T-cell (primary cell): Measurements from ENCODE around the gene CYP27B1. TPM values are rescaled to one million over a fixed set of nuclear protein-coding genes. Genes with fewer than 3 reads are reported as not detected.

Source experiments
- ATAC-seq, 4 experiments: fragments of 200-7000 bp in 3 of 4; fragments of 150-1000 bp in 1 of 4; cut with Tn5 transposase; replicated peaks in 1 of 4; 1 replicate in 3 of 4; 2 replicates in 1 of 4; pipeline ENCODE4 v1.10.0; 2021; ENCODE audit warnings: moderate library complexity in 3 of 4, mild to moderate bottlenecking in 2 of 4, moderate number of reproducible peaks in 1 of 4
- CTCF ChIA-PET, 2 donors: fragments of 300-600 bp; sonication (Branson Sonifier 250); formaldehyde crosslinking; loops; one replicate each; lab custom pipeline; 2022; ENCODE audit warnings: antibody characterized with exemption in 2 of 2; lab: Charles Lee
- POLR2A ChIA-PET, 2 donors: fragments of 300-600 bp; sonication (Branson Sonifier 250); formaldehyde crosslinking; loops; one replicate each; lab custom pipeline; 2022; ENCODE audit warnings: antibody characterized with exemption in 2 of 2; lab: Charles Lee
- DNase-seq, 35 experiments: peaks; one replicate each; pipeline versions ENCODE4 v3.0.0 to v3.0.0-alpha.2; 2013 to 2023
- H3K27ac ChIP-seq: one replicate; pipeline ENCODE4 v1.5.1; 2013; ENCODE audit warnings: low read length
- H3K27me3 ChIP-seq, 2 experiments: replicated peaks in 1 of 2; 1 replicate in 1 of 2; 2 replicates in 1 of 2; pipeline versions ENCODE4 v1.6.1 to v1.7.0; 2013; ENCODE audit warnings: low read length in 1 of 2, mixed read lengths in 1 of 2; ENCODE audit not compliant: control insufficient read depth in 2 of 2, insufficient read depth in 2 of 2; ENCODE audit errors: extremely low read depth in 1 of 2
- H3K36me3 ChIP-seq, 2 donors: 1 replicate in 1 of 2; 2 replicates in 1 of 2; pipeline versions ENCODE4 v1.6.1 to v1.7.0; 2013; ENCODE audit warnings: low read length in 1 of 2; ENCODE audit not compliant: control insufficient read depth in 2 of 2, insufficient read depth in 1 of 2; ENCODE audit errors: extremely low read depth in 1 of 2
- H3K4me1 ChIP-seq, 2 experiments: 1 replicate in 1 of 2; 2 replicates in 1 of 2; pipeline versions ENCODE4 v1.6.1 to v1.7.0; 2013; ENCODE audit warnings: low read length in 2 of 2, mixed read lengths in 1 of 2; ENCODE audit not compliant: insufficient read depth in 2 of 2, control insufficient read depth in 1 of 2; ENCODE audit errors: extremely low read depth in 1 of 2
- H3K4me3 ChIP-seq, 2 donors: 1 replicate in 1 of 2; 2 replicates in 1 of 2; pipeline versions ENCODE4 v1.5.1 to v1.7.0; 2013; ENCODE audit warnings: mild to moderate bottlenecking in 2 of 2, low read length in 1 of 2, moderate library complexity in 1 of 2; ENCODE audit not compliant: control insufficient read depth in 1 of 2; ENCODE audit errors: extremely low read depth in 1 of 2
- H3K9me3 ChIP-seq: 2 replicates; pipeline ENCODE4 v1.7.0; 2013
- H3K27ac Mint-ChIP-seq, 2 donors: one replicate each; pipeline ENCODE4 v1.8.0; 2020 to 2021; ENCODE audit warnings: mild to moderate bottlenecking in 2 of 2, mixed read lengths in 2 of 2
- H3K27me3 Mint-ChIP-seq, 2 donors: one replicate each; pipeline ENCODE4 v1.8.0; 2021 to 2022; ENCODE audit warnings: mixed read lengths in 2 of 2
- H3K36me3 Mint-ChIP-seq: one replicate; pipeline ENCODE4 v1.8.0; 2021; ENCODE audit warnings: mixed read lengths
- H3K4me1 Mint-ChIP-seq, 3 donors: one replicate each; pipeline ENCODE4 v1.8.0; 2020 to 2022; ENCODE audit warnings: mixed read lengths in 3 of 3, mild to moderate bottlenecking in 1 of 3
- H3K4me3 Mint-ChIP-seq, 3 donors: one replicate each; pipeline ENCODE4 v1.8.0; 2020 to 2022; ENCODE audit warnings: mild to moderate bottlenecking in 3 of 3, mixed read lengths in 3 of 3, moderate library complexity in 3 of 3
- H3K9me3 Mint-ChIP-seq, 3 donors: one replicate each; pipeline ENCODE4 v1.8.0; 2020 to 2022; ENCODE audit warnings: mixed read lengths in 3 of 3
- WGBS: methylation state at CpG from one replicate; pipeline ENCODE4 v1.1.5; 2013; ENCODE audit warnings: missing lambda C conversion rate; ENCODE audit not compliant: insufficient coverage; 5-methylcytosine and 5-hydroxymethylcytosine counted together
- total RNA-seq, 35 experiments: library from RNA in 6 of 35; stranded (reverse) in 6 of 35; fragments of 120-200 nt in 1 of 35; gene quantifications; one replicate each; pipeline versions ENCODE4 v1.2.1 to v1.2.4 and lab custom pipeline; 2013 to 2026

The CYP27B1 gene
- total RNA-seq, 5 donors from 2014 or later (not counting 1 experiment from before 2014, with no cell fraction given): 0.76 to 2.1 (median 1.2) TPM

DNA sequence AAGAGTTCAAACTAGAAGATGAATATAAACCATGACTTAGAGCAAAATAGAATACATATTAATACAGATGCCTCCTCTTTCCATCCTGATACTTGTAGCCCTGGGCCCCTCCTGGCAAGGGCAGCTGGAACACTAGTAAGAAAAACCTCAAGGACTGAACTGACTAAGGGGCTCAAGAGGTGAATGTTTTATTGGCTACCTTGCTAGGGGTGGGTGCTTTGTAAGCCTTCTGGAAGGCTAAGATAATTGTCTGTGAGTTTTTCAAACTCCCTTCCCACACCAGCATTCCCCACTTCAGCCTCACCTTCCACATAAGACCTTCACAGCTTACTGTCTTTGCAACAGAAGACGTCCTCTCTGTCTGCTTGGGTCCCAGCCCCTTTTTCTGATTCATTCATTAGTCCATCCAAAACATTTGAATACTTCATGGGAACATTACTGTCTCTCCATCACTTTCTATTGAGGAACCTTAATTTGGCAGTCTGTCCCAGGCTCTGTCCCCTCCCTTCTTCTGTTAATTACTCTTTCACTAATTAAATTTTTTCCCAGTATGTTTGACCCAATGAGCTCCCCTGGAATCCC lies 13.0 kb downstream of the CYP27B1 start:
- peaks cover 60 to 66% (median 62%) of the 10 kb centered on the region in 3 donors for H3K4me1 Mint-ChIP-seq
- Histone ChIP-seq H3K27ac (peak overlapping the region; percentile 80), H3K4me3 (no peak overlapping the region), H3K27me3 (no peaks in the 10 kb centered on the region), H3K9me3 (no peaks in the 10 kb centered on the region), H3K36me3 (peaks cover 10 to 28% of the 10 kb centered on the region in 2 donors), H3K4me1 (peaks cover 34 to 59% of the 10 kb centered on the region in 2 experiments)
- H3K36me3 Mint-ChIP-seq: peaks cover 19% of the 10 kb centered on the region
- peak overlapping the region; percentile 93 to 99 for H3K27ac Mint-ChIP-seq
- ATAC-seq (no peak), DNase-seq (peak in 1 of 35 experiments; percentile 25)
- H3K9me3 Mint-ChIP-seq: no peaks in the 10 kb centered on the region
- H3K27me3 Mint-ChIP-seq: no peaks in the 10 kb centered on the region
- ChIA-PET CTCF (interaction anchor here in 1 of 2 donors (0.6 to 1.1 kb wide), 2 partner anchors 9 to 18 kb away, joined by 3 read pairs; partner anchors contain the start of genes EEF1AKMT3, METTL1 and TSPAN31), POLR2A (interaction anchor here (0.6 to 1.0 kb wide), 2 partner anchors 9 to 28 kb away, joined by 3 read pairs; partner anchors contain the start of gene TSPAN31 (in 1 of the 2))
- 50% methylated on average over 1 of the region's 1 CpG for WGBS
- H3K4me3 Mint-ChIP-seq: peak overlapping the region; percentile 81 to 91 (median 90)

DNA sequence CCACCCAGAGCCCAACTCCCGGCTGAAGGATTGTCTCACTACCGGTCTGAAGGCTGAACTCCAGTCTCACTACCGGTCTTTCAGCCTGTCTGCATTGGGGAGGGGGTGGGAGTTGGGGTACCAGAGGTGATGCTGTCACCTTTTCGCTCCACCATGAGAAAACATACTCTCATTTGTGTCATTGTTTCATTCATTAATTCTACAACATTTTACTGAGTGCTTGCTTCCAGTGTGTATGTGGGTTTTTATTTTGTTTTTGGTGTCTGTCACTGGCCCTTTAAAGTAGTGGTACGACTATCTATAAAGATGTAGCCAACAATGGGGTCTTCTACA lies 14.2 kb downstream of the CYP27B1 start:
- peak overlapping the region in 1 of 2 donors; percentile 7 for H3K4me3 ChIP-seq
- WGBS: no CpG with 5 or more reads among the region's 5 CpGs
- no peaks in the 10 kb centered on the region for H3K27me3 Mint-ChIP-seq

DNA sequence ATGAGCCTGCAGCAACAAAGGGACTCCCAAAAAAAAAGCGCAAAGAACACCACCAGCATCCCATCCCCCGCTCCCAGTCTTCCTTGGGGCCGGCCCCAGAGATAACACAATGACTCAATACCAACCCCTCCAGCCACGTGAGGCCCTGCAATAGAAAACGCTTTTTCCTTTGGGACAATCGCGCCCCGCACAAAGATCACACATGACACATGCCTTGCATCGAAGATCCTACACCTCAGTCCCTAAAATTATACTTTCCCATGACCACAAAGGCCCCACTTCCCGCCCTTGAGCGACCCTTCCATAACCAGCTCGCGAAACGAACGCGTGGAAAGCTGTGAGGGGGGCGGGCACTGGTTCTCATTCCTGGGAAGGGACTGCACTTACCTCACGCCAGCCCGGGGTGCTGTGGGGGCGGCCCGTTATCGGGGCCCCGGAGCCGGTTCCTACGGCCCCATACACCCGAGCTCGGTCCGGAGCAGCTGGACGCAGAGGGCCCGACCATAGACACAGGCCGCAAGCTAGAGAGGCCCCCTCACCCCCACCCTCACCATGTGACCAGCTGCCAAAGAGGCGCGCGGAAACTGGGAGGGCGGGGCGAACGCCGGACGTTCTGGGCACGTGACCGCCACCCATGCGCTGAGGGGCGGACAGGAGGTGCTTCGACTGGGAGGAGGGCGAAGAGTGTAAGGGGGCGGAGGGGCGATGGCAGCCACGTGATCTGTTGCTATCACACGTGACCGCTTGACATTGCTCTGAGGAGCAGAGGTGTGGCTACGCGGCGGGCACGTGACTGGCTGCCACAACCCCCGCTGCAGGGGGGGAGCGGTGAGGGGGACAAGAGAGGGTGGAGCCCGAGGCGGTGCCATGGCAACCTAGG lies 14.8 kb downstream of the CYP27B1 start, which contains the start of gene CDK4:
Gene CDK4, minus strand, starts transcription at position 523 of the 880 bp plus-strand sequence. CDS start 593 bp downstream, outside the sequence.
- H3K9me3 Mint-ChIP-seq: no peaks in the 10 kb centered on the region
- H3K27ac Mint-ChIP-seq: peak within 1 kb of the TSS; percentile 93 to 99
- Histone ChIP-seq H3K4me3 (peak within 1 kb of the TSS; percentile 70 to 82), H3K4me1 (peaks cover 34 to 57% of the 10 kb centered on the region in 2 experiments), H3K9me3 (no peaks in the 10 kb centered on the region), H3K27me3 (no peaks in the 10 kb centered on the region), H3K36me3 (peaks cover 4 to 30% of the 10 kb centered on the region in 2 donors), H3K27ac (peak within 1 kb of the TSS; percentile 80)
- CTCF ChIA-PET: interaction anchor here in 1 of 2 donors (0.5 to 1.0 kb wide), 2 partner anchors 11 to 38 kb away, joined by 3 read pairs; no protein-coding TSS in a partner anchor
- peaks cover 53 to 57% (median 53%) of the 10 kb centered on the region in 3 donors for H3K4me1 Mint-ChIP-seq
- H3K36me3 Mint-ChIP-seq: peaks cover 22% of the 10 kb centered on the region
- ATAC-seq (peak; percentile 76 to 83 (median 78)), DNase-seq (peak; percentile 95 to 100 (median 99))
- H3K27me3 Mint-ChIP-seq: no peaks in the 10 kb centered on the region
- POLR2A ChIA-PET: no interaction called here
- peak within 1 kb of the TSS; percentile 89 to 96 (median 89) for H3K4me3 Mint-ChIP-seq
- under 1% methylated on average over 49 of the region's 58 CpGs for WGBS

More for the DNA sequence above, 14.2 kb downstream of the CYP27B1 start:
- H3K27me3 ChIP-seq: no peaks in the 10 kb centered on the region
- no peak for ATAC-seq
- H3K4me1 ChIP-seq: peaks cover 34 to 59% of the 10 kb centered on the region in 2 experiments
- POLR2A ChIA-PET: no interaction called here
- Mint-ChIP-seq H3K9me3 (no peaks in the 10 kb centered on the region), H3K36me3 (peaks cover 18% of the 10 kb centered on the region), H3K4me3 (peak overlapping the region; percentile 89 to 96 (median 89)), H3K4me1 (peaks cover 55 to 59% (median 55%) of the 10 kb centered on the region in 3 donors), H3K27ac (peak overlapping the region; percentile 93 to 99)
- no peaks in the 10 kb centered on the region for H3K9me3 ChIP-seq
- CTCF ChIA-PET: interaction anchor here in 1 of 2 donors (0.5 to 1.0 kb wide), 2 partner anchors 11 to 39 kb away, joined by 3 read pairs; no protein-coding TSS in a partner anchor
- H3K27ac ChIP-seq: peak overlapping the region; percentile 80
- no peak for DNase-seq
- peaks cover 4 to 25% of the 10 kb centered on the region in 2 donors for H3K36me3 ChIP-seq

DNA sequence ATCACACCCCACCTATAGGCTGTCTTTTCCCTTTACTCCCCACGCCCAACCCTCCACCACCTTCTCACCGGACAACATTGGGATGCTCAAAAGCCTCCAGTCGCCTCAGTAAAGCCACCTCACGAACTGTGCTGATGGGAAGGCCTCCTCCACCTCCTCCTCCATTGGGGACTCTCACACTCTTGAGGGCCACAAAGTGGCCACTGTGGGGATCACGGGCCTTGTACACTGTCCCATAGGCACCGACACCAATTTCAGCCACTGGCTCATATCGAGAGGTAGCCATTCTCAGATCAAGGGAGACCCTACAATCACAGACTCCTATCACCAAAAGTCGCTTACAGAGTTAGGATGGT lies 15.5 kb downstream of the CYP27B1 start:
- Histone ChIP-seq H3K27ac (peak overlapping the region; percentile 72), H3K27me3 (no peaks in the 10 kb centered on the region), H3K4me1 (peaks cover 31 to 51% of the 10 kb centered on the region in 2 experiments), H3K36me3 (peaks cover 4 to 30% of the 10 kb centered on the region in 2 donors), H3K9me3 (no peaks in the 10 kb centered on the region), H3K4me3 (peak overlapping the region; percentile 70 to 82)
- no peaks in the 10 kb centered on the region for H3K9me3 Mint-ChIP-seq
- H3K4me3 Mint-ChIP-seq: peak overlapping the region; percentile 89 to 96 (median 89)
- ATAC-seq (no peak), DNase-seq (no peak)
- H3K4me1 Mint-ChIP-seq: peaks cover 49 to 53% (median 49%) of the 10 kb centered on the region in 3 donors
- H3K27ac Mint-ChIP-seq: peak overlapping the region; percentile 93 to 99
- ChIA-PET POLR2A (no interaction called here), CTCF (interaction anchor here in 1 of 2 donors (1.0 kb wide), 1 partner anchor 10 kb away, joined by 3 read pairs; no protein-coding TSS in a partner anchor)
- no peaks in the 10 kb centered on the region for H3K27me3 Mint-ChIP-seq
- 19% methylated on average over 8 of the region's 8 CpGs for WGBS
- H3K36me3 Mint-ChIP-seq: peaks cover 21% of the 10 kb centered on the region

DNA sequence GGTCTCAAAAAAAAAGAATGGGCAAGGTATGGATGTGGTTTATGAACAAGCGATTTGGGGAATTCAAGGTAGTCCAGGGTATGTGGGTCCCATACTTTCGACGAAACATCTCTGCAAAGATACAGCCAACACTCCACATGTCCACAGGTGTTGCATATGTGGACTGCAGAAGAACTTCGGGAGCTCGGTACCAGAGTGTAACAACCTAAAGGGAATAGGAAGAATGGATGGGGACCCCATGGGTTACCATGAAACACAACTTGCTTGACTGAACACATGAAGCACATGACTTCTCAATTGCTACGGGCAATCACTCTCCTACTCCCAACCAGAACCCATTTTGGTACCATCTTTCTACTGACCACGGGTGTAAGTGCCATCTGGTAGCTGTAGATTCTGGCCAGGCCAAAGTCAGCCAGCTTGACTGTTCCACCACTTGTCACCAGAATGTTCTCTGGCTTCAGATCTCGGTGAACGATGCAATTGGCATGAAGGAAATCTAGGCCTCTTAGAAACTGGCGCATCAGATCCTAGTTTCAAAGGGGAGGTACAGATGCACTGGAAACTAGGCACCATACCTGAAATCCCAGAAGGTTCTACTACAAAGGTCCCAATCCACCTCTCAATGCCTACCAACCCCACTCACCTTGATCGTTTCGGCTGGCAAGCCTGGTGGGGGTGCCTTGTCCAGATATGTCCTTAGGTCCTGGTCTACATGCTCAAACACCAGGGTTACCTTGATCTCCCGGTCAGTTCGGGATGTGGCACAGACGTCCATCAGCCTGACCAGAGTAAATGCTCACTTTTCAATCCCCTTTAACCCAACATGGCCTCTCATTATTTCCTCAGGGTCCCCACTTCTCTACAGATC lies 16.1 kb downstream of the CYP27B1 start:
- H3K9me3 ChIP-seq: no peaks in the 10 kb centered on the region
- peaks cover 4 to 30% of the 10 kb centered on the region in 2 donors for H3K36me3 ChIP-seq
- peak overlapping the region; percentile 89 to 96 (median 89) for H3K4me3 Mint-ChIP-seq
- CTCF ChIA-PET: no interaction called here
- H3K27ac Mint-ChIP-seq: peak overlapping the region; percentile 93 to 99
- ATAC-seq: no peak
- peak overlapping the region; percentile 70 to 82 for H3K4me3 ChIP-seq
- peaks cover 51 to 54% (median 51%) of the 10 kb centered on the region in 3 donors for H3K4me1 Mint-ChIP-seq
- H3K4me1 ChIP-seq: peaks cover 27 to 49% of the 10 kb centered on the region in 2 experiments
- no peaks in the 10 kb centered on the region for H3K27me3 Mint-ChIP-seq
- H3K9me3 Mint-ChIP-seq: no peaks in the 10 kb centered on the region
- 82% methylated on average over 10 of the region's 15 CpGs for WGBS
- POLR2A ChIA-PET: no interaction called here
- no peak overlapping the region for H3K27ac ChIP-seq
- no peak for DNase-seq
- H3K36me3 Mint-ChIP-seq: peaks cover 23% of the 10 kb centered on the region
- no peaks in the 10 kb centered on the region for H3K27me3 ChIP-seq
